GM21528 (cell line): Measurements from ENCODE around the gene TTC7B.

Experiments used
- ATAC-seq: cut with Tn5 transposase; IDR thresholded peaks from one replicate; pipeline ENCODE4 v1.9.1; 2021; ENCODE audit warnings: mild to moderate bottlenecking, moderate library complexity; ENCODE audit not compliant: unreplicated experiment, low FRiP score

Gene TTC7B

GRCh38 chr14:90630171-90630806 is 185.9 kb downstream of the TTC7B start:
- ATAC-seq, result no peak

GRCh38 chr14:90629471-90629870 is 186.8 kb downstream of the TTC7B start:
- no peak for ATAC-seq

DNA sequence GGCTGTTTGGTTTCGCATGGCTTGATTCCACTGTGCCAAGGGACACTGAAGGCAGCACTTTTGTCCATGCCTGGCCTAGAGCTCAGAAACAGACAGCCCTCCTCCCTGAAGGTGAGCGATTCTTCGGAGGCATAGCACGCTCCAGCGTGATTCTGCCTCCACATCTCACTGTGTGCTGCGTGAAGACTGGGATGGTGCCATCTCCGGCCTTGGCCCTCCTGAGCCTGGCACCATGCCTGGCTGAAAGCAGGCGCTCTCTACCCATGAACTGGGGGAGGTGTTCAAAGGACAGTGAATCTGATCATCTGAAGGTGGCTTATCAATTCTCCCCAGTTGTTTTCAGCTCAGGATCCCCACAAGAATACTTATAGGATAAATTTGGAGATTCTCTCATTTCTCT is 187.4 kb downstream of the TTC7B start:
- no peak for ATAC-seq

DNA sequence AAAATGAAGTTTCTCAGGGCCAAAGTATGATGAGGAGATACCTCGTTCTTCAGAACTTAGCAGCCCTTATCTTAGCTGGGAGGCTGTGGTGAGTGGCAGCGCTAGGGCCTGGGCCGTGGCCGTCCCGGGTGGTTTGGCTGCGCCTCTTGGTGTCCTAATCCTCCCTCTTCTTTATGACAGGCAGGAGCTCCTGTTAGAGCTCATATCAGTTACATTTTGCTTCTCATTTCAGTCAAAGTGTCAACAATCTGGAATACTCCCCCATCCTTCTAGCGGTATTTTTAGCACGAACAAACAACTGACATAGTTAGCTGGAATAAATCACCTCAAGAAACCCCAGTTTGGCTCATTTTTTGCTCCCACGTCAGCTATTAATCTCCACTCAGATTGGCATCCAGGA is 188.8 kb downstream of the TTC7B start:
- no peak for ATAC-seq

DNA sequence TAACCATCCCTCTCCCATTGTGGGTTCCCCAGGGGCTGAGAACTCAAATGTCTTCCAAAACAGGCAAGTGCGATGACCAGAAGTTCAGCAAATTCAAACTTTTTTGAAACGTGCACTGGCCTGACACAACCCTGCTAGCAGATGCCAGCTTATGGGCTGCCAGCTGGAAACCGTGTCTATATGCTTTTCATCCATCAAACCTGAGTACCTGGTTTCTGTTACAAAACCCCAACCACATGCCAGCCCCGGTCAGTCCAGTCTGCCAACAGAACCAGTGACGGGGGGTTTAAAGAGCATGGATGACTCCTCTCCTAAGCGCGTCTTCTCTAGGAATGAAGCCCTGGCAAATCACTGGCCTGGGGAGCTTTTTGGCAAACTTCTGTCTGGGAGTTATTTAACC is 189.7 kb downstream of the TTC7B start:
- ATAC-seq, result no peak

- no peak for ATAC-seq
Measured at GRCh38 chr14:90625445-90625844, 190.8 kb downstream of the TTC7B start.

- no peak for ATAC-seq
Measured at GRCh38 chr14:90624732-90625400, 191.4 kb downstream of the TTC7B start.

GRCh38 chr14:90624227-90624626 is 192.0 kb downstream of the TTC7B start:
- no peak for ATAC-seq

- no peak for ATAC-seq
Measured at GRCh38 chr14:90621201-90621600, 195.0 kb downstream of the TTC7B start.

DNA sequence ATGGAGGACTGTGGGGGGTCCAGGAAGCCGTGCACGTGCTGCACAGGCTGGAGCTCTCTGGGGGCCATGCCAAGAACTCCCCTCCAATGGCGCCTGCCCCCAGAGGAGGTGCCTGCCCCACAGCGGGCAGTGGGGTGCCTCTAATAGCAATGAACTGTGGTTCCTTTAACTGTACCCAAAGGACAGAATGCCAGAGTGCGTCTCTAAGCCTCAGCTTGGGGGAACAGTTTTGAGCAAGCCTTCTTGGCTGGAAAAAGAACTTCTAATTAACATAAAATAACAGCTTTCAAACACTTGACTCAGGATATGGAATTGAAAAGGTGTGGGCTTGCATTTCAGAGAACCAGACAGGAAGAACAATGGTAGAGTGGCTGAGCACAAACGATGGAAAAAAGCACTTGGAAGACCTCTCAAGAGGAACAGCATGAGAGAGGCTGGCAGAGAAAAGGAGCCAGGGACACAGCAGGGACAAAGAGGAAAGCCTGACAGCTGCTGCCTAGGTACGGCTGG is 195.6 kb downstream of the TTC7B start:
- no peak for ATAC-seq

DNA sequence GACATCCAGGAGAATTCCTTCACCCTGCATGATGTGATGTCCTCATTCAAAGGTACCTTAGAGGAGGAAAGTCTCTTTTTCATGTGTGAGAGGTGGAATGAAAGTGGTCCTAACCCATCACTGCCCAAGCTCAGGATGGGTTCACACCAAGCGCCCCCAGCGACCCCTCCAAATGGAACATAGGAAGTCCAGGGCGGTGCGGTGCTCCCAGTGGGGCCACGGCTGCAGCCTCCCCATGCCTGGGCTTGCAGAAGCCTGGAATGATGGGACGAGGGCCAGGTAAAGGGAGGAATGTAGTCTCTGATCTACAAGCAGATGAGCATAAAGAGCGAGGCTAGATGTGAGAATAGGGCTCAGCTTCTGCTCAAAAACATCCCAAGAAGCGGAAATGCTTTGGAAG is 196.3 kb downstream of the TTC7B start:
- no peak for ATAC-seq

GRCh38 chr14:90617961-90618360 is 198.3 kb downstream of the TTC7B start:
- ATAC-seq, result no peak

DNA sequence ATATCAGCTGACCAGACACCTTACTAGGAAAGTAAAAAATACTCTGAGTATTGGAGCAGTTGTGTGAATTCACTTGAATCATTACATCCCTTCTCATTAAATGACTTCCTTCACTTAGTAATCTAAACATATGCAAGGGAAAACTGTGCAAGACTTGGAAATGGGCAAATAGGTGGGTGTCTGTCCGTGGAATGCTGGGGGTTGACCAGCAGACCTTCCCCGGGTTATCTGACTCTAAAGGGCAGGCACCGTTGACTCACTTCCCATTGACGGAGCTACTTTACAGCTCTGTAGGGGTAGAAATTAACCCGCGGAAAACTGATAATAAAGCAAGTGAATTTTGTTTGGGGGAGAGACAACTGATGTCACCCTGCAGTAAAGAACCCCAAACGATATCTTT is 199.3 kb downstream of the TTC7B start:
- no peak for ATAC-seq

DNA sequence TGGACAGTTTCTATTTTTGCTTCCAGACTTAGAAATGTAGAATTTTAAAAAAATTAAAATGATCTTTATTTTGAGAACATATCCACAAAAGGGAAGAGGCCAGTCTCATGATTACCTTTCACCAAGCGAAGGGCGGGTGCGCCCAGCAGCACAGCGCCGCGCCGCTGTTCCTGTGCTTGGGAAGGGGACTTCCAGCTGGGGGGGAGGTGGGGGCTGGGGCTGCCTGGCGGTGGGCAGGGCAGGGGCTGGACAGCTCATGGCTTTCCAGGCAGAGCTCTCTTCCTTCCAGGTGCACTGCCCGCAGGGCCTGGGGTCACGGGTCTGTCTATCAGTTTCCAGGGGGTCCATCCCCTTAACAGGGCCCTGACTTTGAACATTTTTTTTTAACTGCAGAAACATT is 199.9 kb downstream of the TTC7B start:
- no peak for ATAC-seq

DNA sequence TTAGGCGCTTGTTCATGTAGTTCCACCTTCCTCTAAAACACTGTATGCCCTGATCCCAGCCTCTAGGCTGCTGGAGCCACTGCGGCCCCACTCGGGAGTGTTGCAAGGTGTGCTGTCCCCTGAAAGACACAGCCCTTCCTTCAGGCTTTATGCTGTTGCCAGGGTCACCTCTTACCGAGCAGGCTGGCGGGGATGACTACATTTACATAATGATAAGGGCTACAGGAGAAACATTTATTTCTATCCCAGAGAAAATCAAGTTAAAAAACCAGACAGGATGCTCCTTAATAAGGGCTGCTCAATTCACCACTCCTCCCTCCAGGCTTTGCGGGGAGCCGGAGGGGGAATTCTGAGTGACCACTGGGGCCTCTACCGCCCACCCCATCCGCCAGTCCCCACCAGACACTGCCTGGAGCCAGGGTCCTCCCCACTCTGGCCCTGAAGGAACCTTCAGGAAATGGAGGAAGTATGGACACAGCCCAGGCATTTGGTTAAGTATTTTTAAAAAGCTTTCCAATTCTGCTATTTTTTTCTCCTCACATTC is 200.6 kb downstream of the TTC7B start:
- ATAC-seq, result no peak

DNA sequence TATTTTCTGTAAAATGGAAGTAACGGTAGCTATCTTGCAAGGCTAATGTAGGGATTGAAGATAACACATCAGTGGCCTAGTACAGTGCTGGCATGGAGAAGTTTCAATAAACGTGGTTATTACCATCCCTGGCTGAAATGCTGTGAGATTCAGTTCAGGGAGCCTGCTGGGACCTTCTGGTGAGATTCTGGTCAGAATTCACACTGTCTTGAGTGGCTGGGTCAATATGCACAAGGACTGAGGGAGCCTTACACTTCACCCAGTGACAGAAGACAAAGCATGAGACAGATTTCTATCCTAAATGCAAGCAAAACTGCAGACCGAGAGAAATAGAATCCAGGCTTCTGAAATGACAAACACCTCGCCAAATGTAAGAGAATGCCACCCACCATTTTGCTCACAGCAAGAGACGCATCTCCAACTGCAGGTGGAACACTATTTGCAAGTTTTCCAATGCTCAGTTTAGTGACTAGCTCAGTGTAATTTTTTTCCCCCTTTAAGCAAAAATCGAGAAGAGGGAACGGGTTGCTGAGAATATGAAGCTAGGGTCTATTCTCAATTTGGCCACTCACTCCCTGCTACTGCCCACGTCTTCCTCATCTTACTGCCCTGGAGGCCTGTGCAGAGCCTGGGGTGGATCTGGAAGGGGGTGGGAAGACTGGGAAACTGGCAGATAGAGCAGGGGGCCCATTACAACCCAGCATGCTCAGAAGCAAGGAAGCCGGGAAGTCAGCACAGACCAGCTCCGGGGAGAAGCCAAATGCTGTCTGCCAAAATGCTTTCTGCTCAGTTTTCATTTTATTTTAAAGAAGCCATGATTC is 201.3 kb downstream of the TTC7B start:
- ATAC-seq, result no peak

DNA sequence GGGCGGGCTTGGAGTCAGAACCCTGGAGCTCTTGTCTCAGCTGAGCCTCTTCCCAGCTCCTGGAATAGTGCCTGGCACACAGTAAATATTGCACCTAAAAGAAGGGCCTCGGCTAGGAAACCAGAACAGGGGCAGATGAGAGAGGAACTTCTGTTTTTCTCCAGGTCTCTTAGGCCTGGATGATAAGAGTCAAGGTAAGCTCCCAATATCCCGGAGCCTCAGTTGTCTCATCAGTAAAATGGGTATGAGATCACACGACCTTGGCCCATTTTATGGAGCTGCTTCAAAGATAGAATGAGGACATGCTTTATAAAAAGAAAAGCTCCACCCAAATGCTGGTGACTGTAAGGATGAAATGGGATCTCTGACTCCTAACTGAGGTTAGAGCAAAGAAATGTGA is 202.2 kb downstream of the TTC7B start:
- no peak for ATAC-seq

DNA sequence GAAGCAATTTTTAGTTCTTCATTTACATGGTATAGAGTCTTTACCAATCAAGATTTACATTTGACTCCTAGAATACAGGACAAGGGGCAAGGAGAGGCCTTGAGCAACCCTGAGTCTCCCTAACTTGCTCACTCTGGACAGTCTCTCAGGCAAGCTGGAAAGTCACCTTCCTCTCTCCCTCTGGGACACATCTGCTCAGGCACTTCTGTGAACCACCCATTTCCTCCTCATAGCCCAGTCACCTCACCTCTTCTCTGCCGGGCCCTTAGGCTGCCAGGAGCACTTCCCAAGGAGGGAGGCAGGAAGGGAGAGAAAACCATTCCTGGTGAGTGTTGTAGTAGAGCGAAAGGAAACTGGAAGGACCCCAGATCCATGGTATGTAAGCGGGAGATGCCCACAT is 202.8 kb downstream of the TTC7B start:
- ATAC-seq, result no peak

- ATAC-seq, result no peak
Measured at GRCh38 chr14:90612801-90613200, 203.4 kb downstream of the TTC7B start.

GRCh38 chr14:90611936-90612335 is 204.3 kb downstream of the TTC7B start:
- no peak for ATAC-seq

GRCh38 chr14:90611501-90611900 is 204.7 kb downstream of the TTC7B start:
- no peak for ATAC-seq
